HG03196 (cell line): ENCODE measurements around the gene ZC3H12C.
A peak's percentile ranks its signal among the peaks of the same experiment; 100 is the strongest.

Experiments
- ATAC-seq: cut with Tn5 transposase; IDR thresholded peaks from one replicate; pipeline ENCODE4 v1.9.1; 2021; ENCODE audit not compliant: unreplicated experiment

ZC3H12C gene

DNA sequence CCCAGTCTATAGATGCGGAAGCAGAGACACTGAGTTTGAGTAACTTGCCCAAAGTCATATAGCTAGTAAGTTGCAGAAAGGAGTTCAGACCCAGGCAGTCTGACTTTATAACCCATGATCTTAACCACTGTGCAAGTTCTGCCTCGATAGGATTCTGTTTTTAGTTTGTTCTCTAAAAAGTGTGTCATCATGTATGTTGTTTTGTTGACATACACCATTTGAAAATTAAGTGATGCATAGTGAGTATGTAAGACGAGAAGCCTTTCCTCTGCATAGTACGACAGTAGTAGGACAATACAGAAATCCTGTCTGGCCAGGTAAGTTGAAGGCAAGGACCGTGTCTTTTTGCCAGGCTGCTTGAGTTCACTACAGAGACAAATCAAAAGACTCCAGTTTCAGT, 3.3 kb downstream of the ZC3H12C start:
- ATAC-seq, result no peak

DNA sequence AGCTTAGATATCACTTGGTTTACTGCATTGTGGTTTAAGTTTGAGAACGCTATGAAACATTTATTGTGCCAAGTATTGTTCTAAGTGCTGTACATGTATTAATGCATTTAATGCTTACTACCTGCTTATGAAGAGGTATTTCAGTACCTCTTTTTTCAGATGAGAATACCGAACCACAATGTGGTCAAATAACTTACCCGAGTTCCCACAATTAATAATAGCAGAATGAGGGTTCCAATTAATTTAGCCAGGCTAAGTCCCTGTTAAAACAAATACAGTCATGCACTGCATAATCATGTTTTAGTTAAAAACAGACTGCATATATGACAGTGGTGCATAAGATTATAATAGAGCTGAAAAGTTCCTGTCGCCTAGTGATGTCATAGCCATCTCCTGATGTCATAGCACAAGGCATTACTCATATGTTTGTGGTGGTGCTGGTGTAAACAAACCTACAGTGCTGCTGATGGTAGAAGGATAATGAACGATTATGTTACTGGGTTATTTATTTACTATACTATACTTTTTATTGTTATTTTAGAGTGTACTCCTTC, 4.3 kb downstream of the ZC3H12C start:
- ATAC-seq, result no peak

- ATAC-seq, result peak; percentile 69
Observed at GRCh38 chr11:110098645-110099044, 5.5 kb downstream of the ZC3H12C start.

DNA sequence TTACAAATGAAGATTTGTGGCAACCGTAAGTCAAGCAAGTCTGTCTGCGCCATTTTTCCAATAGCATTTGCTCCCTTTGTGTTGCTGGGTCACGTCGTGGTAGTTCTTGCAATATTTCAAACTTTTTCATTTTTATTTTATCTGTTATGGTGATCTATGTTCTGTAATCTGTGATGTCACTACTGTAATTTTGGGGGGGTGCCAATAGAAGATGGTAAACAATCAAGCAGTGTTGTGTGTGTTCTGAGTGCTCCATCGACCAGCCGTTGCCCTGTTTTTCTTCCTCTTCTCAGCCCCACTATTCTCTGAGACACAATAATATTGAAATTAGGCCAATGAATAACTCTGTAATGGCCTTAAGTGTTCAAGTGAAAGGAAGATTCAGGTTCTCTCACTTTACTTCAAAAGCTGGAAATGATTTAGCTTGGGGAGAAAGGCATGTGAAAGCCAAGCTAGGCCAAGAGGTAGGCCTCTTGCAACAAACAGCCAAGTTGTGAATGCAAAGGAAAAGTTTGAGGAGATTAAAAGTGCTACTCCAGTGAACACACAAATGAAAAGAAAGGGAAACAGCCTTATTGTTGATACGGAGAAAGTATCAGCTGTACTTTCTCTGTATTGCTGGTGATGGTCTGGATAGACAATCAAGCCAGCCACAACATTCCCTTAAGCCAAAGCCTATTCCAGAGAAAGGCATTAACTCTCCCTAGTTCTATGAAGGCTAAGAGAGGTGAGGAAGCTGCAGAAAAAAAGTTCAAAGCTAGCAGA, 7.5 kb downstream of the ZC3H12C start:
- no peak for ATAC-seq

DNA sequence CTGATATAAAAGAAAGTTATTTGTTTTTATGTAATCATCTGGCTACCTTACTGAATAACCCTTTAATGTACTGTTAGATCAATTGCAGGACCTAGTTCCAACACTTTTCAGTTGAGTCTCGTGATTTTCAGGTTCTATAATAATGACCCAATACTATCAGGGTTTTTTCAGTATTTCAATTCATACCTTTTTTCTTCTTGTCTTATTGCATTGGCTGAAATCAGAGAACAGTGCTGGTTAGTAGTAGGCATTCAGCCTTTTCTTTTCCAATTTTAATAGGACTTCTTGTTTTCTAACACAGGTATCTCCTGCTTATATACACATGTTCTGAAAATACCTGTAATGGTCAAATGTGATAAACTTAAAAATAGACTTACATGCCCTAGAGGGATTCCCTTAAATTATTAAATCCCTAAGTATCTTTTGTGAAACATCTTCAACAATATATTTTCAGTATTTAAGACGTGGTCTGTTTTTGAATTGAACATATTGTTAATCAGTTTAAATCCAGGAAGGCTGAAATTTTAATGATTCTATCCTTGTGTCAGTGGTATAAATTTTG, 13.6 kb downstream of the ZC3H12C start:
- no peak for ATAC-seq

DNA sequence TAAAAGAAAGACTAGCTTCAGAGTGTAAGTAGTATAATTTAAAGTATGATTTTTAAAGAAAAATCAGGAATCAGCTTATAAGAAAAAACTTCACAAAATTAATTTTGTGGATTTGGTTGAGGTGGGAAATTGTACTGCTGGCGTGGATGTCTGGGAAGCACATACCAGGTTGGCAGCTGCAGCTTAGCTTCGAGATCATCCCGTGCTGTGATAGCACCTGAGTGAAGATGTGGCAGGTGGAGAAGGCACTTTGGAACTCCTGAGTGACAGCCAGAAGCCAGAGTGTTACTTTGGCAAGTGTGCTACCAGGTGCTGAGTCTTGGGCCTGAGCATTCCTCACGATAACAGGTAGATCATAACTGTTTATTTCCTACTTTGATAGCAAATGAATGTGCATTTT, 17.7 kb downstream of the ZC3H12C start:
- ATAC-seq, result no peak

DNA sequence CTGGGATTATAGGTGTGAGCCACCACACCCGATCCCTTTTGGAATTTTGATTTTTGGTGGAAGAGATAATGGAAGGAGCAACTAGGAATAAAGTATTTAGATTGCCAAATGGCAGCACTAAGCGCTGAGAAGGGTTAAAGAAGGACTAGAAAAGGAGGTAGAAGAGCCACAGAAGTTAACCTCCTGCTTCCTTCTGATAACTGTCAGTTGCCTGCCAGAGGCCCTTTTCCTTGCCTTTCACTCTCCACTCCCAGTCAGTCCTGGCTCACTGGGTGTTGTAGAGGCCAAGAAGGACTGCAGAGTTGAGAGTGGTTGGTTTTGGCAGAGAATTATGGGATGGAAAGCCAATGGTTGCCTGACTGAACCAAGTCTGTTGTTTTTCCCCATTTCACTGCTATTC, 19.3 kb downstream of the ZC3H12C start:
- no peak for ATAC-seq

GRCh38 chr11:110113505-110113904, 20.3 kb downstream of the ZC3H12C start:
- ATAC-seq, result no peak

- no peak for ATAC-seq
Observed at GRCh38 chr11:110113973-110114372, 20.8 kb downstream of the ZC3H12C start.

DNA sequence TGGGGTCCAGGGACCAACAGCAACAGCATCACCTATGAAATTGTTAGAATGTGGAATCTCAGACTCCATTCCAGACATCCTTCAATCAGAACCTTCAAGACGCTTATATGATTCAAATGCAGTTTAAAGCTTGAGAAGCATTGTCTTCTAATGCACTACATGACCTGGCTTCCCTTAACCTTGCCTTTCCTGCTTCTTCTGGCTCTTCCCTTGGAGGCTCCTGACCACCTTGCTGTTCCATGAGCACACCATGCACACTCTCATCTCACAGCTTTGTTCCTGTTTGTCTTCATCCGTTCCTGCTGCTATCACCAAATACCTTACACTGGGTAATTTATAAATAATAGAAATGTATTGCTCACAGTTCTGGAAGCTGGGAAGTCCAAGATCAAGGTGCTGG, 26.1 kb downstream of the ZC3H12C start:
- ATAC-seq, result no peak

- ATAC-seq, result no peak
Observed at GRCh38 chr11:110121204-110121603, 28.0 kb downstream of the ZC3H12C start.

GRCh38 chr11:110123003-110123402, 29.8 kb downstream of the ZC3H12C start:
- no peak for ATAC-seq

- ATAC-seq, result no peak
Observed at GRCh38 chr11:110124605-110125004, 31.4 kb downstream of the ZC3H12C start.

GRCh38 chr11:110125632-110126031, 32.4 kb downstream of the ZC3H12C start:
- ATAC-seq, result no peak

DNA sequence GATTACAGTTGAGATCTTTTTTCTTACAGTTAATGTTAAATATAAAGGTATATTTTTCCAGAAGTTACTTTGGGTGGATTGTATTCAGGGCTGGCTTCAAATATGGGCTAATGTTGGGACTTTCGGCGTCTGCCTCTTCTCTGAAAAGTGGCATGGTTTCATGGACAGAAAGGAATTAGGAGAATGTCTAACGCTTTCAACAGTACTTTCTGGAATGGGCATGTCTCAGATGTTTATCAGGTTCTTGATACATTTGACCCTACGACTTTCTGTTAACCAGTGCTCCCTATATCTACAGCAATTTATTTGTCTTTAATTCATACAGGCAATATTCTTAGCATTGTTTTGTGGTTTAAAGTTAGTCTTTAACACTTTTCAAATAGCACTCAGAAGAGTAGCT, 33.7 kb downstream of the ZC3H12C start:
- ATAC-seq, result no peak

- no peak for ATAC-seq
Observed at GRCh38 chr11:110128161-110128560, 35.0 kb downstream of the ZC3H12C start.

DNA sequence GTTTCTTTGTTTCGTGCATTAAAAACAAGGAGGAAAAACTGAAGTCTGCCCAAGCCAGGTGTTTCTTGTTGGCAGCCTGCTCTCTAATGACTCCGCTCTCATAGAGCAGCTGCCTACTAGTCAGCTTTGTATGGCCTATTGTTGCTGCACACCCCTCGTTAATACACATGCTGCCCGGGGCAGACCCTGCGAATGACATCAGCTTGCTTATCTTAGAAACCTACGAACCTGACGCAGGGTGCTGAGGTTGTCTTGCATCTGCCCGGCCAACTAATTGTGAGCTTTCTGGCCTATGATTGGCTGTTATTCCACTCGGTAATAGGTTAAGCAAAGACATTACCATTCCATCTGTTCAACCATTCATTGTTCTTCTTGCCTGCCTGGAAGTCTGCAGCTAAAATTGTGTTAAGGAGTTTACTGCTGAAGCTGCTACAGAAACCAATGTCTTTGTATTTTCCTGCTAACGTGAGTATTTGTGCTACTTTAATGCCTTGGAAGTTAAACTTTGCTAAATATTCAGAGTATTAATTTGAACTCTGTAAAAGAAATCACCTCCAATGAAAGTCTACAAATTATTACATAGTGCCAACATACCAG, 37.5 kb downstream of the ZC3H12C start:
- no peak for ATAC-seq

GRCh38 chr11:110131386-110132123, 38.4 kb downstream of the ZC3H12C start:
- no peak for ATAC-seq

DNA sequence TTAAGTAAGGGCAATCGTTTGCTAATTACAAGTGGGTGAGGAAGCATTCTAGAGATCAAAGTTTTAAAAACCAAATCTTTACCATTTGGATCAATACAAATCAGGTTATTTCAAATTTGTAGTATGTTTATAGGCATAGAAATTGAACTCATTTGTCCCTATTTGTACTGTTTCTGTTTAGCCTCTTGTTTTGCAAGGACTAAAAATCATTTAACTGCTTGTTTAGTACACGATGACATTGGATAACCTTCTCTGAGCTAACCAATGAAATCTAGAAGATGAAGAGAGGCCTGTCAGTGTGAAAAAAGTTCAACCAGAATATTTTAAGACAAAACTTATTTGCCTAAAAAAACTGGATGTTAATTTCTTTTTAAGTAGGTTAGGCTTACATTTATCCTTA, 40.0 kb downstream of the ZC3H12C start:
- ATAC-seq, result no peak

DNA sequence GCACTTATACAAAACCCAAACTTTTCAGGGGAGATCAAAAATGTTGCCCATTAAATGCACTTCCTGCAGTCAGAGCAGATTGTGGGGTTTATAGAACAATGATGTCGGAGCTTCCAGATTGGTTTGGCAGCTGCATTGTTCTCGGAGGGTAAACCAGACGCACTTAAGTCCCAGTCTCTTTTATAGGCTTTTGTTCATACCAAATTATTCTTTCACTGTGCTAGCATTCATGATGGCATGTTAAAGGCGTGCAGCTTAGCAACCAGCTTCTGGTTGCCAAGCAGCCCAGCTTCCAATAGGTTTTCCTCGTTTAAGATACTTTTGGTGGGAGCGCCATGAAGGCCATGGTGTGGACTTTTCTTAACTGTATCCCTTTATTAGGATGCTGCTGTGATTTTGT, 40.9 kb downstream of the ZC3H12C start:
- ATAC-seq, result no peak

DNA sequence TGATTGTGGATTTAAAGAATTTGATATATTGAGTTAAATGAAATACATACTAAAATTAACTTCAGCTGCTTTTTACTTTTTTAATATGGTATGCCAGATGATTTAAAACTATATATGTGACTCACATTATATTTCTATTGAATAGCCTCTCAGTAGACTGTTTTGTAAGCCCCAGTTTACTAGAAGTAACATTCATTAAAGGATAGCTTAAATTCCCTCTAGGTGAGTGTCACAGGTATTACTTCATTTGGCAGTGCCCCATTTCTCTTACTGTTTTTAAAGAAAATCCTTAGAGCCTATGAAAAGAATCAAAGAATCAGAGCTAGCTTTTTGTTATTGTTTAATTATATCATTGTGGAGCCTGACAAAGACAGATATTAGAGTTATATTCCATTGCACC, 48.6 kb downstream of the ZC3H12C start:
- ATAC-seq, result no peak
